Measurements from ENCODE around the gene GPR78.

Gene GPR78

DNA sequence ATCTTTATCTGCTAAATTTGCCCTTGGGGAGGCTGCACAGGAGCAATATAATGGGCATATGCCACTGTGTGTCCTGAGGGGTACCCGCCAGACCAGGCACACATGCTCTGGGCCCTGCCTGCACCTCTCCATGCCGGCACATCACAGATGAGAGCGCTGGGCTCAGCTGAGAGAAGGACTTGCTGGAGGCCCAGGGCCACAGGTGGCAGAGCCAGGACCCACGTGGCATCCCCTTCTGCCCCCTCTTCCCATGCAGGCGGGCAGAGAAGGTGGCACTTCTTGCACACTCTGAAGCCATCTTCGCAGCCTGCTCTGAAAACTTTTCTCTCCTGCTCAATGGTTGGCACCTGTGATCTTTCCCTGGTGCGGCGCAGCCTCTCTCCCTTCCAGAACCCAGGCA, 32.5 kb downstream of the GPR78 start:
- TF ChIP-seq CSRNP3 (CRISPR knock-in tag; IDR thresholded peaks at IDR 0.05), result no peak
- TF ChIP-seq ZFP30 (CRISPR knock-in tag; IDR thresholded peaks at IDR 0.05), result no peak
- TF ChIP-seq TOX (CRISPR knock-in tag; IDR thresholded peaks at IDR 0.05; ENCODE audit: borderline replicate concordance), result no peak
- TF ChIP-seq ESRRG (CRISPR knock-in tag; IDR thresholded peaks at IDR 0.05), result no peak
- TF ChIP-seq ZNF70 (CRISPR knock-in tag; IDR thresholded peaks at IDR 0.05), result no peak
- no peak for TF ChIP-seq RARB (CRISPR knock-in tag; IDR thresholded peaks at IDR 0.05)
- TF ChIP-seq ZNF8 (CRISPR knock-in tag; IDR thresholded peaks at IDR 0.05), result no peak
- no peak for TF ChIP-seq TCF4 (CRISPR knock-in tag; IDR thresholded peaks at IDR 0.05; ENCODE audit: borderline replicate concordance)
- TF ChIP-seq ARNTL (CRISPR knock-in tag; IDR thresholded peaks at IDR 0.05; ENCODE audit: borderline replicate concordance, low read depth), result no peak
- no peak for ATAC-seq

DNA sequence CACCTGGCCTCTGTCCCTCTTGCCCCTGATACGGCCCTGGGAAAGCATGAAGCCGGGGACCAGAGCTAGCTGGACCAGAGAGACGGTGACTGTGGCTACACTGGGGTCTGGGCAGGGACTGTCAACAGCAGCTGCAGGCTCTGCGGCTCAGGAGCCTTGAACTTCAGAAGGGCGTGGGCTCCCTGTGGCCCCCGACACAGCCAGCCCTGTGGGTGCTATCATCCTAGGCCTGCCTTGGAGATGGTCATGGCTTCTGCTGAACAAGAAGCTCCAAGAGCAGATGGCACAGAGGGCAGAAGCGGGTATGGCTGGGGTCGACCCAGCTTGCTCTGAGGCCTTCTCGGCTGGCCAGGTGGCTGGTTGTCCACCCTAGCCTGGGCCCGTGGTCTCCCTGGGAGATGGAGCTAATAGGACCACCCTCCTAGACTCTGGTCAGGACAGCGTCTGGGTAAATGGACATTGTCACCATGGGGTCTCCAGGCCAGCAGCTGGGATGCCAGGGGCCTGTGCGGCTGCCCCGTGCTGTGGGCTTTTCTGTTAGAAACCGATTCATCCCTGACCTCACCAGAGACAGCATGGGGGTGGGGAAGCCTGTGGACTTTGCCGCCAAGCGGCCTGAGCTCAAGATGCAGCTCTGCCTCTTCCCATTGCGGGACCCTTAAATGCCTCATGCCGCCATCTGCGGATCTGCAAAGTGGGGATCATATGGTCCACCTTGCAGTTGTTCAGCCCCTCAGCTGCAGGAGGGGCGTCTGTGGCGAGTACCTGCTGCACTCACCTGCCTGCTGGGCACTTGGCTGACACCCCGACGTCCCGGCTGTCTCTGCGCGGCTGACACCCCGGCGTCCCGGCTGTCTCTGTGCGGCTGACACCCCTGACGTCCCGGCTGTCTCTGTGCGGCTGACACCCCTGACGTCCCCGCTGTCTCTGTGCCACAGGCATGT, 33.5 kb downstream of the GPR78 start:
- TF ChIP-seq ARNTL (CRISPR knock-in tag; IDR thresholded peaks at IDR 0.05; ENCODE audit: borderline replicate concordance, low read depth) (no peak), OSR1 (CRISPR knock-in tag; IDR thresholded peaks at IDR 0.05) (no peak), ZNF70 (CRISPR knock-in tag; IDR thresholded peaks at IDR 0.05) (no peak), TCF4 (CRISPR knock-in tag; IDR thresholded peaks at IDR 0.05; ENCODE audit: borderline replicate concordance) (no peak), CSRNP3 (CRISPR knock-in tag; IDR thresholded peaks at IDR 0.05) (no peak), ISL1 (CRISPR knock-in tag; IDR thresholded peaks at IDR 0.05) (no peak), ZFP3 (CRISPR knock-in tag; IDR thresholded peaks at IDR 0.05) (no peak), GLIS3 (CRISPR knock-in tag; IDR thresholded peaks at IDR 0.05) (no peak), ZNF565 (CRISPR knock-in tag; conservative IDR thresholded peaks at IDR 0.05; ENCODE audit: low read depth) (no peak), CREB5 (CRISPR knock-in tag; IDR thresholded peaks at IDR 0.05; ENCODE audit: low read depth) (no peak), PATZ1 (CRISPR knock-in tag; IDR thresholded peaks at IDR 0.05; ENCODE audit: borderline replicate concordance) (no peak), SNAI2 (CRISPR knock-in tag; IDR thresholded peaks at IDR 0.05) (no peak), ESRRG (CRISPR knock-in tag; IDR thresholded peaks at IDR 0.05) (no peak), ZC3H10 (CRISPR knock-in tag; IDR thresholded peaks at IDR 0.05) (no peak), TOX (CRISPR knock-in tag; IDR thresholded peaks at IDR 0.05; ENCODE audit: borderline replicate concordance) (no peak)
- TF ChIP-seq, protein P1, sequence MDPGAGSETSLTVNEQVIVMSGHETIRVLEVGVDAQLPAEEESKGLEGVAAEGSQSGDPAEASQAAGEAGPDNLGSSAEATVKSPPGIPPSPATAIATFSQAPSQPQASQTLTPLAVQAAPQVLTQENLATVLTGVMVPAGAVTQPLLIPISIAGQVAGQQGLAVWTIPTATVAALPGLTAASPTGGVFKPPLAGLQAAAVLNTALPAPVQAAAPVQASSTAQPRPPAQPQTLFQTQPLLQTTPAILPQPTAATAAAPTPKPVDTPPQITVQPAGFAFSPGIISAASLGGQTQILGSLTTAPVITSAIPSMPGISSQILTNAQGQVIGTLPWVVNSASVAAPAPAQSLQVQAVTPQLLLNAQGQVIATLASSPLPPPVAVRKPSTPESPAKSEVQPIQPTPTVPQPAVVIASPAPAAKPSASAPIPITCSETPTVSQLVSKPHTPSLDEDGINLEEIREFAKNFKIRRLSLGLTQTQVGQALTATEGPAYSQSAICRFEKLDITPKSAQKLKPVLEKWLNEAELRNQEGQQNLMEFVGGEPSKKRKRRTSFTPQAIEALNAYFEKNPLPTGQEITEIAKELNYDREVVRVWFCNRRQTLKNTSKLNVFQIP (CRISPR knock-in tag; IDR thresholded peaks at IDR 0.05; ENCODE audit: borderline replicate concordance, low read depth), result no peak
- TF ChIP-seq, protein P2, sequence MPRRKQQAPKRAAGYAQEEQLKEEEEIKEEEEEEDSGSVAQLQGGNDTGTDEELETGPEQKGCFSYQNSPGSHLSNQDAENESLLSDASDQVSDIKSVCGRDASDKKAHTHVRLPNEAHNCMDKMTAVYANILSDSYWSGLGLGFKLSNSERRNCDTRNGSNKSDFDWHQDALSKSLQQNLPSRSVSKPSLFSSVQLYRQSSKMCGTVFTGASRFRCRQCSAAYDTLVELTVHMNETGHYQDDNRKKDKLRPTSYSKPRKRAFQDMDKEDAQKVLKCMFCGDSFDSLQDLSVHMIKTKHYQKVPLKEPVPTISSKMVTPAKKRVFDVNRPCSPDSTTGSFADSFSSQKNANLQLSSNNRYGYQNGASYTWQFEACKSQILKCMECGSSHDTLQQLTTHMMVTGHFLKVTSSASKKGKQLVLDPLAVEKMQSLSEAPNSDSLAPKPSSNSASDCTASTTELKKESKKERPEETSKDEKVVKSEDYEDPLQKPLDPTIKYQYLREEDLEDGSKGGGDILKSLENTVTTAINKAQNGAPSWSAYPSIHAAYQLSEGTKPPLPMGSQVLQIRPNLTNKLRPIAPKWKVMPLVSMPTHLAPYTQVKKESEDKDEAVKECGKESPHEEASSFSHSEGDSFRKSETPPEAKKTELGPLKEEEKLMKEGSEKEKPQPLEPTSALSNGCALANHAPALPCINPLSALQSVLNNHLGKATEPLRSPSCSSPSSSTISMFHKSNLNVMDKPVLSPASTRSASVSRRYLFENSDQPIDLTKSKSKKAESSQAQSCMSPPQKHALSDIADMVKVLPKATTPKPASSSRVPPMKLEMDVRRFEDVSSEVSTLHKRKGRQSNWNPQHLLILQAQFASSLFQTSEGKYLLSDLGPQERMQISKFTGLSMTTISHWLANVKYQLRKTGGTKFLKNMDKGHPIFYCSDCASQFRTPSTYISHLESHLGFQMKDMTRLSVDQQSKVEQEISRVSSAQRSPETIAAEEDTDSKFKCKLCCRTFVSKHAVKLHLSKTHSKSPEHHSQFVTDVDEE (CRISPR knock-in tag; IDR thresholded peaks at IDR 0.05), result no peak
- no peak for ATAC-seq
